ENCODE measurements around the gene SNW1.

Gene SNW1

GRCh38 chr14:77714926-77715325, 46.0 kb downstream of the SNW1 start:
- FAIRE-seq (no peak), DNase-seq (ENCODE audit: insufficient read length, low spot score) (no peak)
- TF ChIP-seq POLR2A (IDR thresholded peaks at IDR 0.05; ENCODE audit: low read depth, low read length), result no peak

GRCh38 chr14:77710364-77710763, 50.6 kb downstream of the SNW1 start:
- DNase-seq (ENCODE audit: insufficient read length, low spot score) (no peak), FAIRE-seq (no peak)
- TF ChIP-seq POLR2A (IDR thresholded peaks at IDR 0.05; ENCODE audit: low read depth, low read length), result no peak

- DNase-seq (ENCODE audit: insufficient read length, low spot score) (no peak), FAIRE-seq (no peak)
- no peak for TF ChIP-seq POLR2A (IDR thresholded peaks at IDR 0.05; ENCODE audit: low read depth, low read length)
Observed at GRCh38 chr14:77709412-77709811, 51.5 kb downstream of the SNW1 start.

- no peak for TF ChIP-seq POLR2A (IDR thresholded peaks at IDR 0.05; ENCODE audit: low read depth, low read length)
- no peak for FAIRE-seq
- DNase-seq (ENCODE audit: insufficient read length, low spot score), result no peak
Observed at GRCh38 chr14:77708749-77709148, 52.2 kb downstream of the SNW1 start.

GRCh38 chr14:77707724-77708408, 53.1 kb downstream of the SNW1 start, which contains the start of the genes ALKBH1 and SLIRP:
Gene ALKBH1 (minus strand): TSS chr14:77708023. CDS start chr14:77708004, 19 bp downstream.
Gene SLIRP (plus strand): TSS chr14:77708103. CDS start chr14:77708112, 9 bp downstream.
- DNase-seq (ENCODE audit: insufficient read length, low spot score) (peak; percentile 50), FAIRE-seq (peak; percentile 20)
- peak; percentile 58; the same call in 1 of the 2 replicates for TF ChIP-seq POLR2A (IDR thresholded peaks at IDR 0.05; ENCODE audit: low read depth, low read length)

- DNase-seq (ENCODE audit: insufficient read length, low spot score), result no peak
- no peak for FAIRE-seq
Observed at GRCh38 chr14:77707355-77707723, 53.6 kb downstream of the SNW1 start.

GRCh38 chr14:77691259-77691658, 69.7 kb downstream of the SNW1 start:
- no peak for TF ChIP-seq POLR2A (IDR thresholded peaks at IDR 0.05; ENCODE audit: low read depth, low read length)
- FAIRE-seq (no peak), DNase-seq (ENCODE audit: insufficient read length, low spot score) (no peak)

More at GRCh38 chr14:77707355-77707723, 53.6 kb downstream of the SNW1 start:
- TF ChIP-seq POLR2A (IDR thresholded peaks at IDR 0.05; ENCODE audit: low read depth, low read length), result no peak

- no peak for DNase-seq (ENCODE audit: insufficient read length, low spot score)
- TF ChIP-seq POLR2A (IDR thresholded peaks at IDR 0.05; ENCODE audit: low read depth, low read length), result no peak
- FAIRE-seq, result no peak
Observed at GRCh38 chr14:77682158-77682553, 78.8 kb downstream of the SNW1 start.

GRCh38 chr14:77681196-77682157, 79.5 kb downstream of the SNW1 start:
- no peak for TF ChIP-seq POLR2A (IDR thresholded peaks at IDR 0.05; ENCODE audit: low read depth, low read length)
- DNase-seq (ENCODE audit: insufficient read length, low spot score), result no peak
- no peak for FAIRE-seq

GRCh38 chr14:77674931-77675330, 86.0 kb downstream of the SNW1 start:
- no peak for DNase-seq (ENCODE audit: insufficient read length, low spot score)
- FAIRE-seq, result no peak
- TF ChIP-seq POLR2A (IDR thresholded peaks at IDR 0.05; ENCODE audit: low read depth, low read length), result no peak

GRCh38 chr14:77673193-77673592, 87.8 kb downstream of the SNW1 start:
- FAIRE-seq, result no peak
- no peak for DNase-seq (ENCODE audit: insufficient read length, low spot score)
- no peak for TF ChIP-seq POLR2A (IDR thresholded peaks at IDR 0.05; ENCODE audit: low read depth, low read length)
